ENCODE results near the gene MGAT4B. TPM values are rescaled to one million over a fixed set of nuclear protein-coding genes. Genes with fewer than 3 reads are reported as not detected.

Gene MGAT4B
- total RNA-seq, 2 donors from 2014 or later: 165 to 177 TPM

- Histone ChIP-seq H3K9ac (ENCODE audit: extremely low read depth, low read length, poor library complexity, severe bottlenecking) (no peak overlapping the region), H3K27me3 (ENCODE audit: control insufficient read depth, insufficient read depth, low read length, poor library complexity, severe bottlenecking) (no peaks in the 10 kb centered on the region), H3K9me3 (ENCODE audit: control insufficient read depth, low read length) (no peaks in the 10 kb centered on the region), H3K27ac (ENCODE audit: low read depth, low read length) (no peak overlapping the region), H3K4me3 (ENCODE audit: low read length) (no peak overlapping the region), H3K4me1 (ENCODE audit: control insufficient read depth, insufficient read depth, low read length) (peaks cover 16% of the 10 kb centered on the region), H3K36me3 (ENCODE audit: control insufficient read depth, insufficient read depth, low read length) (peaks cover 38% of the 10 kb centered on the region)
- Mint-ChIP-seq H3K4me3 (peak overlapping the region; percentile 48), H3K36me3 (ENCODE audit: low read depth) (peaks cover 32% of the 10 kb centered on the region), H3K9me3 (no peaks in the 10 kb centered on the region), H3K27ac (no peak overlapping the region), H3K4me1 (peaks cover 17% of the 10 kb centered on the region), H3K27me3 (ENCODE audit: insufficient read depth) (peaks cover 4% of the 10 kb centered on the region)
- TF ChIP-seq, protein P1, sequence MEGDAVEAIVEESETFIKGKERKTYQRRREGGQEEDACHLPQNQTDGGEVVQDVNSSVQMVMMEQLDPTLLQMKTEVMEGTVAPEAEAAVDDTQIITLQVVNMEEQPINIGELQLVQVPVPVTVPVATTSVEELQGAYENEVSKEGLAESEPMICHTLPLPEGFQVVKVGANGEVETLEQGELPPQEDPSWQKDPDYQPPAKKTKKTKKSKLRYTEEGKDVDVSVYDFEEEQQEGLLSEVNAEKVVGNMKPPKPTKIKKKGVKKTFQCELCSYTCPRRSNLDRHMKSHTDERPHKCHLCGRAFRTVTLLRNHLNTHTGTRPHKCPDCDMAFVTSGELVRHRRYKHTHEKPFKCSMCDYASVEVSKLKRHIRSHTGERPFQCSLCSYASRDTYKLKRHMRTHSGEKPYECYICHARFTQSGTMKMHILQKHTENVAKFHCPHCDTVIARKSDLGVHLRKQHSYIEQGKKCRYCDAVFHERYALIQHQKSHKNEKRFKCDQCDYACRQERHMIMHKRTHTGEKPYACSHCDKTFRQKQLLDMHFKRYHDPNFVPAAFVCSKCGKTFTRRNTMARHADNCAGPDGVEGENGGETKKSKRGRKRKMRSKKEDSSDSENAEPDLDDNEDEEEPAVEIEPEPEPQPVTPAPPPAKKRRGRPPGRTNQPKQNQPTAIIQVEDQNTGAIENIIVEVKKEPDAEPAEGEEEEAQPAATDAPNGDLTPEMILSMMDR (conservative IDR thresholded peaks at IDR 0.05): no peak
- no peak for DNase-seq
- 75 to 97% methylated on average over 8 to 23 of the region's 23 CpGs for WGBS, 2 experiments (ENCODE audit: insufficient coverage in 1 of 2, insufficient read length in 1 of 2)
These were observed 9.7 kb upstream of the MGAT4B start for GRCh38 chr5:179816401-179816795.

GRCh38 chr5:179815491-179816249, 9.0 kb upstream of the MGAT4B start:
- Mint-ChIP-seq H3K4me3 (peak overlapping the region; percentile 48), H3K9me3 (no peaks in the 10 kb centered on the region), H3K36me3 (ENCODE audit: low read depth) (peaks cover 36% of the 10 kb centered on the region), H3K27ac (no peak overlapping the region), H3K4me1 (peaks cover 17% of the 10 kb centered on the region), H3K27me3 (ENCODE audit: insufficient read depth) (peaks cover 4% of the 10 kb centered on the region)
- Histone ChIP-seq H3K4me1 (ENCODE audit: control insufficient read depth, insufficient read depth, low read length) (peaks cover 16% of the 10 kb centered on the region), H3K9ac (ENCODE audit: extremely low read depth, low read length, poor library complexity, severe bottlenecking) (no peak overlapping the region), H3K27me3 (ENCODE audit: control insufficient read depth, insufficient read depth, low read length, poor library complexity, severe bottlenecking) (no peaks in the 10 kb centered on the region), H3K9me3 (ENCODE audit: control insufficient read depth, low read length) (no peaks in the 10 kb centered on the region), H3K36me3 (ENCODE audit: control insufficient read depth, insufficient read depth, low read length) (peaks cover 39% of the 10 kb centered on the region), H3K27ac (ENCODE audit: low read depth, low read length) (no peak overlapping the region), H3K4me3 (ENCODE audit: low read length) (no peak overlapping the region)
- DNase-seq: no peak
- 96 to 100% methylated on average over 16 to 21 of the region's 21 CpGs for WGBS, 2 experiments (ENCODE audit: insufficient coverage in 1 of 2, insufficient read length in 1 of 2)
- TF ChIP-seq, protein P1 (conservative IDR thresholded peaks at IDR 0.05): no peak

DNA sequence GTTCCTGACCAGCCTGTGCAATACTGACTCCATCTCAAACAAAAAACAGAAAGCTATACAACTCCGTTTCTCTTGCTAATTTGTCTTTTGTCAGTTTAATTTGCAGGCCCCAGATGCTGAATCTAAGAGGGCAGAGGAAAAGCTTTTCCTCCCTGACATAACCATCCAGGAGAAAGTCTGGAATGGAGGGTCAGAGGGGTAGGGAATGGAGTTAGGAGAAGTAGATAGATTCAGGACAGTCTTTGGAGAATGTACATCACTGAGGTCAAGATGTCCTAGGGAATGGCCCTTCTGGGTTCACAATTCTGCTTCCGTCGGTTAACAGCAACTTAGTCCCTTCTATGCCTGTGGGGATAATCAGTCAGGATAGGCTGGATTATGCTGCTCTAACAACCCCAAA, 7.4 kb upstream of the MGAT4B start:
- Mint-ChIP-seq H3K27ac (peak overlapping the region; percentile 46), H3K36me3 (ENCODE audit: low read depth) (peaks cover 37% of the 10 kb centered on the region), H3K4me3 (no peak overlapping the region), H3K27me3 (ENCODE audit: insufficient read depth) (peaks cover 4% of the 10 kb centered on the region), H3K4me1 (peaks cover 10% of the 10 kb centered on the region), H3K9me3 (no peaks in the 10 kb centered on the region)
- Histone ChIP-seq H3K27me3 (ENCODE audit: control insufficient read depth, insufficient read depth, low read length, poor library complexity, severe bottlenecking) (no peaks in the 10 kb centered on the region), H3K4me3 (ENCODE audit: low read length) (no peak overlapping the region), H3K36me3 (ENCODE audit: control insufficient read depth, insufficient read depth, low read length) (peaks cover 39% of the 10 kb centered on the region), H3K4me1 (ENCODE audit: control insufficient read depth, insufficient read depth, low read length) (peaks cover 1% of the 10 kb centered on the region), H3K9ac (ENCODE audit: extremely low read depth, low read length, poor library complexity, severe bottlenecking) (no peak overlapping the region), H3K9me3 (ENCODE audit: control insufficient read depth, low read length) (no peaks in the 10 kb centered on the region), H3K27ac (ENCODE audit: low read depth, low read length) (no peak overlapping the region)
- no peak for DNase-seq
- TF ChIP-seq, protein P1 (conservative IDR thresholded peaks at IDR 0.05): no peak
- WGBS, 2 experiments (ENCODE audit: insufficient coverage in 1 of 2, insufficient read length in 1 of 2): 81 to 90% methylated on average over 3 of the region's 3 CpGs
